ENCODE data around the gene ORMDL3.
"Not testable (repeated sequence)": the region's sequence is repeated elsewhere in the genome, so short reads cannot be mapped to it uniquely, and the experiment has no call there.

Gene ORMDL3

GRCh38 chr17:39951924-39952679, 24.7 kb upstream of the ORMDL3 start:
- in situ Hi-C loops (cut with HindIII; ENCODE audit: low sequenced_read_pairs): no loop called here
- no peak for TF ChIP-seq CTCF (IDR thresholded peaks at IDR 0.05; ENCODE audit: low read depth, low read length)
- peak overlapping the region; percentile 28 for H3K4me3 ChIP-seq (ENCODE audit: low read depth, low read length)

GRCh38 chr17:39950871-39951348, 23.5 kb upstream of the ORMDL3 start:
- in situ Hi-C loops (cut with HindIII; ENCODE audit: low sequenced_read_pairs): no loop called here
- no peak overlapping the region for H3K4me3 ChIP-seq (ENCODE audit: low read depth, low read length)
- no peak for DNase-seq (ENCODE audit: low read depth, low spot score)
- no peak for TF ChIP-seq CTCF (IDR thresholded peaks at IDR 0.05; ENCODE audit: low read depth, low read length)

More at GRCh38 chr17:39951924-39952679, 24.7 kb upstream of the ORMDL3 start:
- DNase-seq (ENCODE audit: low read depth, low spot score): no peak

GRCh38 chr17:39949028-39949427, 21.6 kb upstream of the ORMDL3 start:
- in situ Hi-C loops (cut with HindIII; ENCODE audit: low sequenced_read_pairs): no loop called here
- no peak for DNase-seq (ENCODE audit: low read depth, low spot score)
- no peak overlapping the region for H3K4me3 ChIP-seq (ENCODE audit: low read depth, low read length)
- TF ChIP-seq CTCF (IDR thresholded peaks at IDR 0.05; ENCODE audit: low read depth, low read length): no peak

- H3K4me3 ChIP-seq (ENCODE audit: low read depth, low read length); DNase-seq (ENCODE audit: low read depth, low spot score); in situ Hi-C loops (cut with HindIII; ENCODE audit: low sequenced_read_pairs): not testable (repeated sequence)
Observed at GRCh38 chr17:39948489-39948828, 21.1 kb upstream of the ORMDL3 start.

GRCh38 chr17:39946551-39947330, 19.3 kb upstream of the ORMDL3 start:
- no peak for TF ChIP-seq CTCF (IDR thresholded peaks at IDR 0.05; ENCODE audit: low read depth, low read length)
- H3K4me3 ChIP-seq (ENCODE audit: low read depth, low read length): no peak overlapping the region
- in situ Hi-C loops (cut with HindIII; ENCODE audit: low sequenced_read_pairs): no loop called here
- DNase-seq (ENCODE audit: low read depth, low spot score): no peak

GRCh38 chr17:39944393-39944711, 17.0 kb upstream of the ORMDL3 start:
- no peak for DNase-seq (ENCODE audit: low read depth, low spot score)
- H3K4me3 ChIP-seq (ENCODE audit: low read depth, low read length): no peak overlapping the region
- no peak for TF ChIP-seq CTCF (IDR thresholded peaks at IDR 0.05; ENCODE audit: low read depth, low read length)
- in situ Hi-C loops (cut with HindIII; ENCODE audit: low sequenced_read_pairs): no loop called here

All from astrocyte of the spinal cord (primary cell).